Ovary (tissue), 3 donors: Measurements from ENCODE around the gene DIS3L2.

Source experiments
- EP300 ChIP-seq: sonication (generic); formaldehyde crosslinking; IDR thresholded peaks from one replicate; pipeline ENCODE4 v1.6.1; 2017; ENCODE audit warnings: antibody characterized with exemption
- POLR2A ChIP-seq: fragments of 450-650 bp; IDR thresholded peaks from one replicate; pipeline ENCODE4 v1.6.1; 2017; ENCODE audit warnings: antibody characterized with exemption, mild to moderate bottlenecking, moderate library complexity
- TF ChIP-seq, protein P1 (sequence below), 3 donors: fragments of 450-650 bp in 2 of 3; fragments of 200-600 bp in 1 of 3; IDR thresholded peaks; one replicate each; pipeline versions ENCODE4 v1.5.1 to v1.8.0; 2016 to 2022; ENCODE audit warnings: antibody characterized with exemption in 3 of 3, mild to moderate bottlenecking in 1 of 3
- donor health status: DM: no; HTN: no; CAD: no.

DNA sequence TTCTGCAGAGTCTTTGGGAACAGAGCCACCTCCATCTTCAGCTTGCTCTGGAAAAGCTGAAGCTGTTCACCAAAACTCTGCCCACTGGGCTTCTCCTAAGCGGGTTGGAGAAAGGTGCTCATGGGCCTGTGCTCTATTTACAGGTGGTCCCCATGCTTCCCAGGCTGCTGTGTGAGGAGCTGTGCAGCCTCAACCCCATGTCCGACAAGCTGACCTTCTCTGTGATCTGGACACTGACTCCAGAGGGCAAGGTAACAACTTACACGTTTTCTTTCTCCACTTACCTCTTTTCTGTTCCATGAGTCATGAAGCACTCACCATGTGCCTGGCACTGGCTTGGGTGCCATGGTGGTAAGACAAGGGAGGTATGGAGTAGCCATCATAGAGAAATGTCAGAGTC, 287.6 kb downstream of the DIS3L2 start:
- TF ChIP-seq, protein P1, sequence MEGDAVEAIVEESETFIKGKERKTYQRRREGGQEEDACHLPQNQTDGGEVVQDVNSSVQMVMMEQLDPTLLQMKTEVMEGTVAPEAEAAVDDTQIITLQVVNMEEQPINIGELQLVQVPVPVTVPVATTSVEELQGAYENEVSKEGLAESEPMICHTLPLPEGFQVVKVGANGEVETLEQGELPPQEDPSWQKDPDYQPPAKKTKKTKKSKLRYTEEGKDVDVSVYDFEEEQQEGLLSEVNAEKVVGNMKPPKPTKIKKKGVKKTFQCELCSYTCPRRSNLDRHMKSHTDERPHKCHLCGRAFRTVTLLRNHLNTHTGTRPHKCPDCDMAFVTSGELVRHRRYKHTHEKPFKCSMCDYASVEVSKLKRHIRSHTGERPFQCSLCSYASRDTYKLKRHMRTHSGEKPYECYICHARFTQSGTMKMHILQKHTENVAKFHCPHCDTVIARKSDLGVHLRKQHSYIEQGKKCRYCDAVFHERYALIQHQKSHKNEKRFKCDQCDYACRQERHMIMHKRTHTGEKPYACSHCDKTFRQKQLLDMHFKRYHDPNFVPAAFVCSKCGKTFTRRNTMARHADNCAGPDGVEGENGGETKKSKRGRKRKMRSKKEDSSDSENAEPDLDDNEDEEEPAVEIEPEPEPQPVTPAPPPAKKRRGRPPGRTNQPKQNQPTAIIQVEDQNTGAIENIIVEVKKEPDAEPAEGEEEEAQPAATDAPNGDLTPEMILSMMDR (IDR thresholded peaks at IDR 0.05) = no peak
- TF ChIP-seq POLR2A (no peak), EP300 (no peak)
